VCaP (cell line): ENCODE results near the gene CCDC83.

Experiments
- H3K27ac ChIP-seq: fragments of 450-650 bp; 2 replicates; pipeline ENCODE4 v1.5.1; 2017
- TF ChIP-seq, protein P1 (sequence below): fragments of 450-650 bp; conservative IDR thresholded peaks from 2 replicates; pipeline ENCODE4 v1.5.1; 2017; ENCODE audit warnings: mild to moderate bottlenecking, moderate library complexity

CCDC83 gene

GRCh38 chr11:85855341-85855656, at the start of gene CCDC83:
CCDC83 (plus strand) TSS chr11:85855383; CDS start chr11:85865124, 9,741 bp downstream.
- peak within 1 kb of the TSS; percentile 91 for H3K27ac ChIP-seq
- TF ChIP-seq, protein P1, sequence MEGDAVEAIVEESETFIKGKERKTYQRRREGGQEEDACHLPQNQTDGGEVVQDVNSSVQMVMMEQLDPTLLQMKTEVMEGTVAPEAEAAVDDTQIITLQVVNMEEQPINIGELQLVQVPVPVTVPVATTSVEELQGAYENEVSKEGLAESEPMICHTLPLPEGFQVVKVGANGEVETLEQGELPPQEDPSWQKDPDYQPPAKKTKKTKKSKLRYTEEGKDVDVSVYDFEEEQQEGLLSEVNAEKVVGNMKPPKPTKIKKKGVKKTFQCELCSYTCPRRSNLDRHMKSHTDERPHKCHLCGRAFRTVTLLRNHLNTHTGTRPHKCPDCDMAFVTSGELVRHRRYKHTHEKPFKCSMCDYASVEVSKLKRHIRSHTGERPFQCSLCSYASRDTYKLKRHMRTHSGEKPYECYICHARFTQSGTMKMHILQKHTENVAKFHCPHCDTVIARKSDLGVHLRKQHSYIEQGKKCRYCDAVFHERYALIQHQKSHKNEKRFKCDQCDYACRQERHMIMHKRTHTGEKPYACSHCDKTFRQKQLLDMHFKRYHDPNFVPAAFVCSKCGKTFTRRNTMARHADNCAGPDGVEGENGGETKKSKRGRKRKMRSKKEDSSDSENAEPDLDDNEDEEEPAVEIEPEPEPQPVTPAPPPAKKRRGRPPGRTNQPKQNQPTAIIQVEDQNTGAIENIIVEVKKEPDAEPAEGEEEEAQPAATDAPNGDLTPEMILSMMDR, result no peak

- H3K27ac ChIP-seq, result no peak overlapping the region
- TF ChIP-seq, protein P1, result no peak
These were observed 49.8 kb upstream of the CCDC83 start for GRCh38 chr11:85805387-85805786.

GRCh38 chr11:85806016-85806415, 49.2 kb upstream of the CCDC83 start:
- peak overlapping the region; percentile 84; the same call in 1 of the 2 replicates for H3K27ac ChIP-seq
- TF ChIP-seq, protein P1, result no peak

- TF ChIP-seq, protein P1, result no peak
- peak overlapping the region; percentile 84; the same call in 1 of the 2 replicates for H3K27ac ChIP-seq
These were observed 48.3 kb upstream of the CCDC83 start for GRCh38 chr11:85806876-85807275.

DNA sequence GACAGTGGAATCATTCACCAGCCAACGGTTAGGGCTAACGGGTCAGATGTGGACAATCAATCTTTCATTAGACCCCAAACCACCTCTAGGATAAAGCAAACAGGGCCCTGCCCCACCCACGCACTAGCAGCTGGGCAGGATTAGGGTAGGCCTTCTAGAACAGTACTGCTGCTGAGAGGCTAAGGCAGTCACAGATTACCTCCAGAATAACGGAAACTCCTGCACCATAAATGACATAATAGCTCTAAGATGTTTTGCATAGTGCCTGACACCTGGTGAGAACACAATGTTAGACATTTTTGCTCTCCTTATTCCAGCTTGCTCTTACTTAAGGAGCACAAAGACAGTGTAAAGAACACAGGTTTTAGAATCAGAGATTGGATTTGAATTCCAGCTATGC, 46.0 kb upstream of the CCDC83 start:
- TF ChIP-seq, protein P1, result no peak
- peak overlapping the region; percentile 84 for H3K27ac ChIP-seq

DNA sequence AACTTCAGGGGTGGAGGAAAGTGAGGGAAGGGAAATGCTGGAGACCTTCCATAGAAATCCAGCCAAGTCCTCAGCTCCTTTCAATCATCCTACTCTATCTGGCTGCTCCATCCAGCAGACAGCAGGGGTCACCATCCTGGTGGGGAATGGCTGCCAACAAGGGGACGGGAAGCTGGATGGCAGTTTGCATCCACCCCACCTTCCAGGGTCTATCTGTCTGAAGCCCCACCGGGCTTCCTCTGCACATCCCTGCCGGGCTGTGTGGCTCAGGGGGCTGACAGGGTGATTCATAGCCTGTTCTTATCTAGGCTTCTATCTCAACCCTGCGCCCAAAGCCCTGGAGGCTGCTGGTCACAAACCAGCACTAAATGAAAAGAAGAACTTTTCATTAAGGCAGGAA, 45.3 kb upstream of the CCDC83 start:
- H3K27ac ChIP-seq, result peak overlapping the region; percentile 84
- TF ChIP-seq, protein P1, result peak; percentile 72

- TF ChIP-seq, protein P1, result no peak
- H3K27ac ChIP-seq, result peak overlapping the region; percentile 84
These were observed 44.7 kb upstream of the CCDC83 start for GRCh38 chr11:85810521-85810870.
